IMR-90 (cell line): ENCODE results near the gene CRYGN. TPM values are rescaled to one million over a fixed set of nuclear protein-coding genes. Genes with fewer than 3 reads are reported as not detected.

Experiments
- ATAC-seq: fragments of 200-7000 bp; cut with Tn5 transposase; 2 replicates; pipeline ENCODE4 v1.9.1; 2020; ENCODE audit warnings: low read depth, mild to moderate bottlenecking, moderate library complexity
- BruUV-seq: library from RNA; stranded (reverse); fragments of 400-500 nt; replicated peaks from 2 replicates; lab custom pipeline; 2021; lab: Mats Ljungman, UMichigan
- CTCF ChIA-PET: fragments of 300-600 bp; formaldehyde crosslinking; extraction: SDS; loops from one replicate; lab custom pipeline; 2021; ENCODE audit warnings: antibody characterized with exemption; lab: Yijun Ruan, JAX
- POLR2A ChIA-PET: fragments of 300-600 bp; sonication (Branson Sonifier 250); formaldehyde crosslinking; loops from one replicate; lab custom pipeline; 2022; ENCODE audit warnings: antibody characterized with exemption; ENCODE audit not compliant: unreplicated experiment; lab: Charles Lee
- DNase-seq: peaks from one replicate; pipeline ENCODE4 v3.0.0; 2013
- H2AFZ ChIP-seq: replicated peaks from 2 replicates; pipeline ENCODE3; 2013; ENCODE audit warnings: low read length, mild to moderate bottlenecking; ENCODE audit not compliant: poor library complexity
- H2AK5ac ChIP-seq: 2 replicates; pipeline ENCODE4 v1.6.1; 2013; ENCODE audit warnings: low read depth, low read length, inconsistent platforms
- H2AK9ac ChIP-seq: replicated peaks from 2 replicates; pipeline ENCODE3; 2013; ENCODE audit warnings: mild to moderate bottlenecking, low read depth, low read length, moderate library complexity; ENCODE audit not compliant: poor library complexity
- H2BK120ac ChIP-seq: 2 replicates; pipeline ENCODE4 v1.6.1; 2013; ENCODE audit warnings: low read depth, low read length, inconsistent platforms
- H2BK15ac ChIP-seq: 3 replicates; pipeline ENCODE4 v1.6.1; 2013; ENCODE audit warnings: low read depth, low read length, inconsistent platforms
- H2BK20ac ChIP-seq: 2 replicates; pipeline ENCODE4 v1.6.1; 2013; ENCODE audit warnings: low read depth, mild to moderate bottlenecking, inconsistent platforms, low read length, moderate library complexity
- H2BK5ac ChIP-seq: 2 replicates; pipeline ENCODE4 v1.6.1; 2013; ENCODE audit warnings: mild to moderate bottlenecking, low read depth, low read length, inconsistent platforms; ENCODE audit not compliant: poor library complexity, severe bottlenecking
- H3K14ac ChIP-seq: replicated peaks from 2 replicates; pipeline ENCODE4 v1.6.1; 2013; ENCODE audit warnings: low read depth, low read length, inconsistent platforms
- H3K18ac ChIP-seq: 2 replicates; pipeline ENCODE4 v1.6.1; 2013; ENCODE audit warnings: low read depth, low read length, control low read depth
- H3K23ac ChIP-seq: 2 replicates; pipeline ENCODE4 v1.6.1; 2013; ENCODE audit warnings: low read depth, low read length, inconsistent platforms
- H3K27ac ChIP-seq: 2 replicates; pipeline ENCODE4 v1.5.1; 2013; ENCODE audit warnings: mild to moderate bottlenecking, control low read depth, low read length; ENCODE audit not compliant: insufficient read depth
- H3K27me3 ChIP-seq: 2 replicates; pipeline ENCODE4 v1.6.1; 2013; ENCODE audit warnings: low read length; ENCODE audit not compliant: control insufficient read depth, insufficient read depth
- H3K36me3 ChIP-seq: 2 replicates; pipeline ENCODE4 v1.6.1; 2013; ENCODE audit warnings: low read length, mixed read lengths; ENCODE audit not compliant: control insufficient read depth, insufficient read depth
- H3K4ac ChIP-seq: 2 replicates; pipeline ENCODE4 v1.6.1; 2013; ENCODE audit warnings: low read depth, low read length, inconsistent platforms
- H3K4me1 ChIP-seq: 2 replicates; pipeline ENCODE4 v1.6.1; 2013; ENCODE audit warnings: low read length, mixed read lengths; ENCODE audit not compliant: control insufficient read depth, insufficient read depth
- H3K4me2 ChIP-seq: 2 replicates; pipeline ENCODE4 v1.6.1; 2013; ENCODE audit warnings: low read depth, mild to moderate bottlenecking, control low read depth, low read length, moderate library complexity
- H3K4me3 ChIP-seq: 2 replicates; pipeline ENCODE4 v1.5.1; 2013; ENCODE audit warnings: low read depth, mild to moderate bottlenecking, control low read depth, low read length, moderate library complexity; ENCODE audit not compliant: insufficient read depth
- H3K56ac ChIP-seq: 2 replicates; pipeline ENCODE4 v1.6.1; 2013; ENCODE audit warnings: low read length, inconsistent platforms; ENCODE audit not compliant: insufficient read depth; ENCODE audit errors: extremely low read depth
- H3K79me1 ChIP-seq, 2 experiments: 2 replicates each; pipeline ENCODE4 v1.6.1; 2013; ENCODE audit warnings: low read length in 2 of 2, inconsistent platforms in 1 of 2, low read depth in 1 of 2
- H3K9ac ChIP-seq: 2 replicates; pipeline ENCODE4 v1.6.1; 2013; ENCODE audit warnings: low read depth, low read length, control low read depth
- H3K9me1 ChIP-seq: 2 replicates; pipeline ENCODE4 v1.6.1; 2013; ENCODE audit warnings: low read length, inconsistent platforms; ENCODE audit not compliant: insufficient read depth
- H3K9me3 ChIP-seq: 2 replicates; pipeline ENCODE4 v1.6.1; 2013; ENCODE audit warnings: low read length; ENCODE audit not compliant: control insufficient read depth, insufficient read depth
- H4K20me1 ChIP-seq: 2 replicates; pipeline ENCODE4 v1.6.1; 2013; ENCODE audit warnings: low read length, inconsistent platforms; ENCODE audit not compliant: insufficient read depth
- H4K5ac ChIP-seq: 2 replicates; pipeline ENCODE4 v1.6.1; 2013; ENCODE audit warnings: mild to moderate bottlenecking, low read depth, low read length, control low read depth
- H4K8ac ChIP-seq, 2 experiments: 2 replicates each; pipeline ENCODE4 v1.6.1; 2013; ENCODE audit warnings: low read depth in 2 of 2, low read length in 2 of 2, control low read depth in 1 of 2, inconsistent platforms in 1 of 2
- H4K91ac ChIP-seq: 2 replicates; pipeline ENCODE4 v1.6.1; 2013; ENCODE audit warnings: low read depth, low read length, inconsistent platforms; ENCODE audit not compliant: insufficient read depth
- CEBPB ChIP-seq: IDR thresholded peaks from 2 replicates; pipeline ENCODE4 v1.6.1; 2012; ENCODE audit warnings: low read depth, low read length, improper control_type of control experiment
- CHD1 ChIP-seq: IDR thresholded peaks from 2 replicates; pipeline ENCODE4 v1.6.1; 2012; ENCODE audit warnings: low read depth, low read length, improper control_type of control experiment
- MAFK ChIP-seq: IDR thresholded peaks from 2 replicates; pipeline ENCODE4 v1.6.1; 2012; ENCODE audit warnings: low read depth, low read length, improper control_type of control experiment
- NFE2L2 ChIP-seq: fragments of 150-350 bp; IDR thresholded peaks from 2 replicates; pipeline ENCODE4 v1.6.1; 2016; ENCODE audit warnings: low read depth, mild to moderate bottlenecking, low read length
- WGBS, 2 experiments: methylation state at CpG; one replicate each; pipeline versions ENCODE4 v1.1.5 to v1.1.7; 2013; ENCODE audit warnings: missing lambda C conversion rate in 2 of 2; ENCODE audit not compliant: insufficient read length in 1 of 2; ENCODE audit errors: extremely low coverage in 2 of 2; 5-methylcytosine and 5-hydroxymethylcytosine counted together
- dilution Hi-C: fragments of 300-500 bp; cut with HindIII; formaldehyde crosslinking; loops from one replicate; pipeline ENCODE4 v1.14.3; 2018; ENCODE audit warnings: low sequenced_read_pairs; ENCODE audit not compliant: unreplicated experiment
- in situ Hi-C: fragments of 300-500 bp; cut with MboI; formaldehyde crosslinking; loops from 3 replicates; pipeline ENCODE4 v1.14.3; 2019; ENCODE audit warnings: low sequenced_read_pairs, inconsistent platforms, mixed read lengths
- intact Hi-C: fragments of 100-400 bp; cut with micrococcal nuclease; formaldehyde crosslinking; loops from 2 replicates; pipeline ENCODE4 v1.10.0; 2022
- polyA plus RNA-seq, 3 experiments: library from polyadenylated mRNA; depleted of rRNA; stranded (reverse); fragments of >200 nt; gene quantifications; 2 replicates each; pipeline ENCODE4 v1.2.3, GENCODE V29; 2012; ENCODE audit warnings: low replicate concordance in 1 of 3
- total RNA-seq: library from RNA; depleted of rRNA; stranded (reverse); fragments of >200 nt; gene quantifications from 2 replicates; pipeline ENCODE4 v1.2.3, GENCODE V29; 2012
- TF ChIP-seq, protein P1 (sequence below): conservative IDR thresholded peaks from 2 replicates; pipeline ENCODE4 v1.5.1; 2012; ENCODE audit warnings: mild to moderate bottlenecking, low read depth, low read length, improper control_type of control experiment

CRYGN gene
- total and polyA plus RNA-seq, 2 of the 4 experiments (the other 2 are of a cell fraction): not detected

DNA sequence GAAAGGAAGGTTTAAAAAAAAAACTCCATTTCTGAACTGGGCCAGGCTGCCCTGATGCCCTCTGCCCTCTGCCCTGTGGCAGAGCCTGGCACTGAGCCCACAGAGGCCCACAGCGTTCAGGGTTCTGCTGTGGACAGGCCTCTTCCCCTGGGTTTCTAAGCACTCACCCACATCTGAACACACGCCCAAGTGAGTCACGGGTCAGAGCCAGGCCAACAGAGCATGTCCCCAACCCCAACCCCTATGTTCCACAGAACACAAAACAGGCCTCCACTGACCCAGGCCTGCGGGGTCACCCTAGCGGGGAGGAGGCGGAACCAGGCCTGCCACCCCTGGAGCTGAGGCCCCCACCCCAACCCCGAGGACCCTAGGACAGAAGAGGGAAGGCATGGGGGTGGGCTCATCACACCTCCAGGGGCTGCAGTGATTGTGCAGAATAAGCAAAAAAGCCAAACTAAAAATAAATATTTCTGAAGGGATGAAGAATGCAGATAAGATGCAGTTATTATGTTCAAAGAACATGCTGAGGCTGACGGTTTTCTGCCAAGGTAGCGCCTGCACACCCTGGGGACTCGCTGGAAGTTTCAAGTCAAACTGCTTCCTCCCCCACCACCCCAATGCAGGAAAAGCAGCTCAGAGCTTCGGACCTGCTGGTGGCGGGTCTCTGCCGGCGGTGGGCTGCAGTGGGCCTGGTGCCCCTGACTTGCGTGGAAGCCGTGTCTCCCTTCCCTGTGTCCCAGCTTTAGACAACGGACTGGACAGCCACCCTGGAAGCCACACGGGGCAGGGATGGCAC is 35.5 kb downstream of the CRYGN start:
- BruUV-seq: no TSS peak
- no peak overlapping the region for H3K14ac ChIP-seq
- ChIA-PET CTCF (no interaction called here), POLR2A (no interaction called here)
- no peaks in the 10 kb centered on the region for H3K79me1 ChIP-seq
- in situ Hi-C loops (no loop called here), dilution Hi-C loops (no loop called here), intact Hi-C loops (no loop called here)
- H2BK20ac ChIP-seq: no peak overlapping the region
- H3K4me2 ChIP-seq: no peak overlapping the region
- H3K9me3 ChIP-seq: no peaks in the 10 kb centered on the region
- no peak overlapping the region for H2AFZ ChIP-seq
- H4K5ac ChIP-seq: no peak overlapping the region
- ATAC-seq: peak; percentile 57
- no peaks in the 10 kb centered on the region for H3K36me3 ChIP-seq
- 0 out of 2 replicates have a peak, but pooled peaks cover 3% of the 10 kb centered on the region for H3K9me1 ChIP-seq
- H3K4me1 ChIP-seq: peaks cover 5% of the 10 kb centered on the region; the same call in 1 of the 2 replicates
- H4K8ac ChIP-seq: no peak overlapping the region
- H3K4me3 ChIP-seq: no peak overlapping the region
- H2BK15ac ChIP-seq: no peak overlapping the region
- H3K56ac ChIP-seq: no peak overlapping the region
- no peak overlapping the region for H4K91ac ChIP-seq
- H3K9ac ChIP-seq: no peak overlapping the region
- H3K23ac ChIP-seq: no peak overlapping the region
- H4K20me1 ChIP-seq: no peaks in the 10 kb centered on the region
- no peak for DNase-seq
- no peak overlapping the region for H2AK9ac ChIP-seq
- no peak overlapping the region for H3K27ac ChIP-seq
- peaks cover 34% of the 10 kb centered on the region for H3K27me3 ChIP-seq
- 53% methylated on average over 5 of the region's 18 CpGs; no CpG with 5 or more reads in 1 of the 2 experiments for WGBS, 2 experiments
- H2BK5ac ChIP-seq: no peak overlapping the region
- no peak overlapping the region for H2AK5ac ChIP-seq
- TF ChIP-seq CHD1 (no peak), MAFK (peak; percentile 46), NFE2L2 (no peak), CEBPB (no peak)
- TF ChIP-seq, protein P1, sequence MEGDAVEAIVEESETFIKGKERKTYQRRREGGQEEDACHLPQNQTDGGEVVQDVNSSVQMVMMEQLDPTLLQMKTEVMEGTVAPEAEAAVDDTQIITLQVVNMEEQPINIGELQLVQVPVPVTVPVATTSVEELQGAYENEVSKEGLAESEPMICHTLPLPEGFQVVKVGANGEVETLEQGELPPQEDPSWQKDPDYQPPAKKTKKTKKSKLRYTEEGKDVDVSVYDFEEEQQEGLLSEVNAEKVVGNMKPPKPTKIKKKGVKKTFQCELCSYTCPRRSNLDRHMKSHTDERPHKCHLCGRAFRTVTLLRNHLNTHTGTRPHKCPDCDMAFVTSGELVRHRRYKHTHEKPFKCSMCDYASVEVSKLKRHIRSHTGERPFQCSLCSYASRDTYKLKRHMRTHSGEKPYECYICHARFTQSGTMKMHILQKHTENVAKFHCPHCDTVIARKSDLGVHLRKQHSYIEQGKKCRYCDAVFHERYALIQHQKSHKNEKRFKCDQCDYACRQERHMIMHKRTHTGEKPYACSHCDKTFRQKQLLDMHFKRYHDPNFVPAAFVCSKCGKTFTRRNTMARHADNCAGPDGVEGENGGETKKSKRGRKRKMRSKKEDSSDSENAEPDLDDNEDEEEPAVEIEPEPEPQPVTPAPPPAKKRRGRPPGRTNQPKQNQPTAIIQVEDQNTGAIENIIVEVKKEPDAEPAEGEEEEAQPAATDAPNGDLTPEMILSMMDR: no peak
- H3K18ac ChIP-seq: no peak overlapping the region
- no peak overlapping the region for H3K4ac ChIP-seq
- H2BK120ac ChIP-seq: no peak overlapping the region
